ENCODE measurements around the gene ISLR. TPM values are rescaled to one million over a fixed set of nuclear protein-coding genes. Genes with fewer than 3 reads are reported as not detected.

Gene ISLR
- total and polyA plus RNA-seq, 2 of the 8 experiments (the other 6 are each of a cell fraction or from before 2014, with no cell fraction given): 0.29 to 0.35 TPM

- no peaks in the 10 kb centered on the region for H3K4me1 ChIP-seq (replicated peaks in 1 of 4; ENCODE audit: control insufficient read depth in 3 of 4, insufficient read depth in 4 of 4, low read length in 3 of 4)
- no peak overlapping the region for H3K4ac ChIP-seq (replicated peaks; ENCODE audit: insufficient read length, low read depth, low read length)
- no peak overlapping the region for H3K14ac ChIP-seq (ENCODE audit: insufficient read length)
- no peaks in the 10 kb centered on the region; a peak in 1 of 7 replicates for H3K27me3 ChIP-seq (replicated peaks in 1 of 4; ENCODE audit: control insufficient read depth in 3 of 4, extremely low read depth in 1 of 4, insufficient read depth in 3 of 4, low read length in 3 of 4)
- no peak overlapping the region for H3K9ac ChIP-seq (replicated peaks in 1 of 4; ENCODE audit: extremely low read depth in 1 of 4, low read depth in 3 of 4, low read length in 3 of 4)
- H4K5ac ChIP-seq (ENCODE audit: insufficient read length, low read depth, low read length): no peak overlapping the region
- H3K23me2 ChIP-seq (ENCODE audit: low read depth, low read length): no peaks in the 10 kb centered on the region
- H4K8ac ChIP-seq (ENCODE audit: extremely low read depth, insufficient read depth, low read length): no peak overlapping the region
- H2BK20ac ChIP-seq (ENCODE audit: low read length): no peak overlapping the region
- H4K20me1 ChIP-seq (replicated peaks in 1 of 2; ENCODE audit: control insufficient read depth in 1 of 2, insufficient read depth in 2 of 2, low read length in 2 of 2): peaks cover 0 to 2% of the 10 kb centered on the region in 2 experiments
- no peak overlapping the region for H2BK15ac ChIP-seq (ENCODE audit: low read length)
- no peak overlapping the region for H2BK5ac ChIP-seq (ENCODE audit: low read depth, low read length)
- no peak overlapping the region for H2AFZ ChIP-seq (ENCODE audit: low read length)
- H2BK120ac ChIP-seq (replicated peaks; ENCODE audit: low read depth, low read length): no peak overlapping the region
- WGBS, 2 experiments (ENCODE audit: extremely low coverage in 1 of 2, insufficient coverage in 1 of 2, insufficient read length in 1 of 2, insufficient replicate concordance in 2 of 2, low coverage in 1 of 2, low lambda C conversion rate in 2 of 2, missing lambda C conversion rate in 1 of 2): 91% methylated on average over 7 of the region's 8 CpGs; no CpG with 5 or more reads in 1 of the 2 experiments
- H3K79me2 ChIP-seq (ENCODE audit: control insufficient read depth in 1 of 2, insufficient read depth in 2 of 2, low read length in 2 of 2): no peaks in the 10 kb centered on the region
- no peak overlapping the region for H3K4me3 ChIP-seq (ENCODE audit: extremely low read depth in 1 of 4, insufficient read depth in 2 of 4, low read depth in 3 of 4, low read length in 4 of 4)
- H2BK12ac ChIP-seq (ENCODE audit: low read depth, low read length): no peak overlapping the region
- no peak overlapping the region for H3K18ac ChIP-seq (ENCODE audit: extremely low read depth, low read length)
- H3K79me1 ChIP-seq (ENCODE audit: low read depth, low read length): no peaks in the 10 kb centered on the region; the same call in 1 of the 2 replicates
- TF ChIP-seq ASH2L (IDR thresholded peaks at IDR 0.05; ENCODE audit: low read length) (no peak), EP300 (IDR thresholded peaks at IDR 0.05; ENCODE audit: borderline replicate concordance in 1 of 2, low read depth in 2 of 2, low read length in 2 of 2) (no peak), KDM5A (IDR thresholded peaks at IDR 0.05; ENCODE audit: low read length) (no peak), POLR2A (IDR thresholded peaks at IDR 0.05; ENCODE audit: control extremely low read depth in 1 of 2, low read depth in 2 of 2, low read length in 2 of 2) (no peak), RAD21 (IDR thresholded peaks at IDR 0.05 in 1 of 2, conservative IDR thresholded peaks at IDR 0.05 in 1 of 2; ENCODE audit: low read depth in 2 of 2, low read length in 2 of 2) (no peak), YY1 (IDR thresholded peaks at IDR 0.05; ENCODE audit: low read depth, low read length) (no peak), NANOG (IDR thresholded peaks at IDR 0.05; ENCODE audit: insufficient read depth, low read depth, low read length, poor library complexity, severe bottlenecking) (no peak), KDM4A (IDR thresholded peaks at IDR 0.05; ENCODE audit: low read depth, low read length, severe bottlenecking) (no peak), SUZ12 (IDR thresholded peaks at IDR 0.05; ENCODE audit: low read length) (no peak)
- TF ChIP-seq, protein P1, sequence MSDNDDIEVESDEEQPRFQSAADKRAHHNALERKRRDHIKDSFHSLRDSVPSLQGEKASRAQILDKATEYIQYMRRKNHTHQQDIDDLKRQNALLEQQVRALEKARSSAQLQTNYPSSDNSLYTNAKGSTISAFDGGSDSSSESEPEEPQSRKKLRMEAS (IDR thresholded peaks at IDR 0.05): no peak
- H3K56ac ChIP-seq (replicated peaks; ENCODE audit: insufficient read length, low read depth, low read length): no peak overlapping the region
- H3K36me3 ChIP-seq (ENCODE audit: control insufficient read depth in 2 of 4, insufficient read depth in 4 of 4, low read length in 3 of 4): no peaks in the 10 kb centered on the region
- H3K9me3 ChIP-seq (ENCODE audit: insufficient read depth in 2 of 2, low read depth in 1 of 2, low read length in 1 of 2): no peaks in the 10 kb centered on the region
- no peak overlapping the region for H4K91ac ChIP-seq (replicated peaks; ENCODE audit: insufficient read length, low read length)
- no peak overlapping the region for H2AK5ac ChIP-seq (ENCODE audit: low read depth, low read length)
- FAIRE-seq (no peak), DNase-seq (ENCODE audit: low read depth in 1 of 2, low spot score in 2 of 2) (no peak)
- no peak overlapping the region for H3K4me2 ChIP-seq (ENCODE audit: insufficient read depth in 1 of 2, low read depth in 2 of 2, low read length in 2 of 2)
- no peak overlapping the region for H3K27ac ChIP-seq (ENCODE audit: low read depth, low read length)
- H3K23ac ChIP-seq (ENCODE audit: insufficient read length): no peak overlapping the region
- ChIA-PET CTCF (ENCODE audit: partially characterized antibody) (interaction anchor here (1.0 to 2.9 kb wide), 3 partner anchors 126 to 141 kb away, joined by 5 to 12 read pairs (median 6); no protein-coding TSS in a partner anchor), POLR2A (ENCODE audit: partially characterized antibody) (interaction anchor here (0.9 to 2.7 kb wide), 4 partner anchors 9 to 14 kb away, joined by 3 to 6 read pairs (median 4); partner anchors contain the start of gene ISLR)
These were observed 8.6 kb downstream of the ISLR start for GRCh38 chr15:74182131-74182530.

All from H1 (cell line).